Omental fat pad (tissue), 4 donors: Measurements from ENCODE around the gene RBP5. TPM values are rescaled to one million over a fixed set of nuclear protein-coding genes. Genes with fewer than 3 reads are reported as not detected.

Source experiments
- ATAC-seq: fragments of 150-250 bp; one replicate; pipeline ENCODE4 v1.9.1; 2016; ENCODE audit warnings: mild to moderate bottlenecking, moderate library complexity; ENCODE audit not compliant: low FRiP score
- DNase-seq: peaks from one replicate; pipeline ENCODE4 v3.0.0-alpha.2; 2019; ENCODE audit warnings: low spot score
- total RNA-seq, 4 donors: library from RNA; depleted of rRNA; stranded (reverse); fragments of >200 nt; gene quantifications; one replicate each; pipeline ENCODE4 v1.1.0, GENCODE V29; 2016
- TF ChIP-seq, protein P1 (sequence below), 3 donors: fragments of 450-650 bp; IDR thresholded peaks; one replicate each; pipeline ENCODE4 v1.5.1; 2016 to 2017; ENCODE audit warnings: antibody characterized with exemption in 3 of 3, mild to moderate bottlenecking in 3 of 3, moderate library complexity in 2 of 3

Gene RBP5
- total RNA-seq, 4 donors from 2014 or later = 1.0 to 3.0 (median 1.9) TPM

DNA sequence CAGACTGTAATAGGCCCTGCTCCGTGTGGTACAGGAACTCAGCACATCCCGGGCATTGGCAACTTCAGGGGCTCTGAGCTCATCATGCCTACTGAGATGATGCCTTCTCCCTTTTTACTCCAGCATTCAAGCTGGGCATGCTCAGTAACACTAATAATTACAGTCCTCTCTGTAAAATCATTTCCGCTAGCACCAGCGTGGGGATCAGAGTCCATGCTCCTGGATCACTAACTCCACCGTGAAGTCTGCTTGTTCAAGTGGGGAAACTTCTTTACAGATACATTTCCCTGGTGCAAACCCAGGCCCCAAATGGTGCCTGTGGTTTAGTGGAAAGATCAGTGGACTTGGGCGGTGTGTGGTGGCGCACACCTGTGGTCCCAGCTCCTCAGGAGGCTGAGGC lies 18.2 kb upstream of the RBP5 start:
- DNase-seq (no peak), ATAC-seq (no peak)
- TF ChIP-seq, protein P1, sequence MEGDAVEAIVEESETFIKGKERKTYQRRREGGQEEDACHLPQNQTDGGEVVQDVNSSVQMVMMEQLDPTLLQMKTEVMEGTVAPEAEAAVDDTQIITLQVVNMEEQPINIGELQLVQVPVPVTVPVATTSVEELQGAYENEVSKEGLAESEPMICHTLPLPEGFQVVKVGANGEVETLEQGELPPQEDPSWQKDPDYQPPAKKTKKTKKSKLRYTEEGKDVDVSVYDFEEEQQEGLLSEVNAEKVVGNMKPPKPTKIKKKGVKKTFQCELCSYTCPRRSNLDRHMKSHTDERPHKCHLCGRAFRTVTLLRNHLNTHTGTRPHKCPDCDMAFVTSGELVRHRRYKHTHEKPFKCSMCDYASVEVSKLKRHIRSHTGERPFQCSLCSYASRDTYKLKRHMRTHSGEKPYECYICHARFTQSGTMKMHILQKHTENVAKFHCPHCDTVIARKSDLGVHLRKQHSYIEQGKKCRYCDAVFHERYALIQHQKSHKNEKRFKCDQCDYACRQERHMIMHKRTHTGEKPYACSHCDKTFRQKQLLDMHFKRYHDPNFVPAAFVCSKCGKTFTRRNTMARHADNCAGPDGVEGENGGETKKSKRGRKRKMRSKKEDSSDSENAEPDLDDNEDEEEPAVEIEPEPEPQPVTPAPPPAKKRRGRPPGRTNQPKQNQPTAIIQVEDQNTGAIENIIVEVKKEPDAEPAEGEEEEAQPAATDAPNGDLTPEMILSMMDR (IDR thresholded peaks at IDR 0.05) = no peak

DNA sequence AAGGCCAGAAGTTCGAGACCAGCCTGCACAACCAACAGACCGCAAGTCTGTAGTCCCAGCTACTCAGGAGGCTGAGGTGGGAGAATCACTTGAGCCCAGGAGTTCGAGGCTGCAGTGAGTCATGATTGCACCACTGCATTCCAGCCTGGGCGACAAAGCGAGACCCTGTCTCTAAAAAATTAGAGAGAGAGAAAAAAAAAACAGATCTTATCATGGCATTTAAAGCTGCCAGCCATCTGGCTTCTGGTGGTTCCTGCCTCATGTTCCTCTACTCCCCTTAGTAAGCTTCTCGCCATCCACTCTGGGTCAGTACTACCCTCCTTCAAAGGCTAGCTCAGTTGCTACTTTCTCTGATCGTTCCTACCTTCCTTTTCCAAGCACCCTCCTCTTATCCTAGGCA lies 17.5 kb upstream of the RBP5 start:
- ATAC-seq (no peak), DNase-seq (peak; percentile 18)
- TF ChIP-seq, protein P1 (IDR thresholded peaks at IDR 0.05) = no peak

DNA sequence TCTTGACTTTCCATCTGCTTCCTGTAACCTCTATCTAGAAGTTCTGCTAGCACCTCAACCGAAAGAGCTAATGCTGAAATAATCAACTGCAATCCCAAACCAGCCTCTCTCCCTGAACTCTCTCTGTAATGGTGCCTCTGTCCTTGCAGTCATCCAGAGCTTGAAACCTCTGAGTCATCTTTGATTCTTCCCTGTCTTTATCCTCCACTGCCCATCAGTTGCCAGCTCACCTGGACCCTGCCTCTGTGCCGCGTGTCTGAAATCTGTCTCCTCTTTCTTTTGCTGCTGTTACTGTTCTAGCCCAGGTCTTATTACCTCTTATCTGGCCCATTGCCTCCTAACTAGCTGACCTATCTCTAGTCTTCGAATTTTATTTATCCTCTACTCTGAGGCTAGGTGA lies 17.0 kb upstream of the RBP5 start:
- no peak for ATAC-seq

DNA sequence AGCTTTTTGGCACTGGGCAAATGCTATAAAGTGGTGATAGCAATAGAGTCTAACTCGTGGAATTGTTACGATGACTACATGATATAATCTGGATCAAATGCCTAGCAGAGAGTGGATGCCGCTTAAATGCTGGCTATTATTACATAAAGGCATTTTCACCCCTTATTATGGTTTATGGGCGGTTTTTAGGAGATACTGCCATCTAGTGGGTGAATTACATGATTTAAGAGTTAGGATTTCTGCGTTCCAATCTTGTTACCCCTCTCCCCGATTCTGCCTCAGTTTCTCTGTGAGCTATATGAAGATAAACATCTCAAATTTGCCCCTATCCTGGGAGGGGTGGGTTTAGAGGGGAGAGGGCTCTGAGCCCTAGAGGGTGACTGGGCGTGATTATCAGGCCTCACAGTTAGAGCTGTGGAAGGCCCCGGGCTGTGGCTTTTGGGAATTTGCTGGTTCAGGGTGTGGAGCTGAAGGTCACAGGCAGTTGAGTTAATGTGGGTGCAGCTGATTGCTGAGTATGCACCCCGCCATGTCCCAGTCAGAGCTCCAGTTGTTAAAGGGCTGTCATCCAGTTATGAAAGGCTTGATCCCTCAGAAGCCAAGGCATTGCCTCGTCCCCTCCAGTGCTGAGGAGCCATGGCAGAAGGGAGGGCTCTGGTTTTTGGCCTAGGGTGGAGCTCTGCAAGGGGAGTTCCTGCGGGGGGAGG lies 15.9 kb upstream of the RBP5 start:
- TF ChIP-seq, protein P1 (IDR thresholded peaks at IDR 0.05) = no peak
- peak; percentile 45 for ATAC-seq
- DNase-seq = no peak

More for the DNA sequence above, 17.0 kb upstream of the RBP5 start:
- TF ChIP-seq, protein P1 (IDR thresholded peaks at IDR 0.05) = no peak
- DNase-seq = no peak

DNA sequence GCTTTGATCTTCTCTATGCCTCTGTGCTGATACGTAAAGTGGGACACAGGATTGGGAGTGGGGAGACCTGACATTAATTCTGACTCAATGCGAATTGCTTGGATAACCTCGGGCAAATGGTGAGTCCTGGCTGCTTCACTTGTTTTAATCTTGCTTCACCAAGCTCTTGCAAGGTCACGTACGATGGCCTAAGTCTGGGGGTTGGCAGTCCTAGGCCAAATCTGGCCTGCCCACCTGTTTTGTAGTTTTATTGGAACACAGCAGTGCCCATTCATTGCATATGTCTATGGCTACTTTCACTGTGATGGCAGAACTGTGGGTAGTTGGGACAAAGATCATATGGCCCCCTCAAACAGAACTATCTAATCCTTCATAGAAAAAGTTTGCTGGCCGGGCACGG lies 14.9 kb upstream of the RBP5 start:
- TF ChIP-seq, protein P1 (IDR thresholded peaks at IDR 0.05) = no peak
- DNase-seq (no peak), ATAC-seq (no peak)

DNA sequence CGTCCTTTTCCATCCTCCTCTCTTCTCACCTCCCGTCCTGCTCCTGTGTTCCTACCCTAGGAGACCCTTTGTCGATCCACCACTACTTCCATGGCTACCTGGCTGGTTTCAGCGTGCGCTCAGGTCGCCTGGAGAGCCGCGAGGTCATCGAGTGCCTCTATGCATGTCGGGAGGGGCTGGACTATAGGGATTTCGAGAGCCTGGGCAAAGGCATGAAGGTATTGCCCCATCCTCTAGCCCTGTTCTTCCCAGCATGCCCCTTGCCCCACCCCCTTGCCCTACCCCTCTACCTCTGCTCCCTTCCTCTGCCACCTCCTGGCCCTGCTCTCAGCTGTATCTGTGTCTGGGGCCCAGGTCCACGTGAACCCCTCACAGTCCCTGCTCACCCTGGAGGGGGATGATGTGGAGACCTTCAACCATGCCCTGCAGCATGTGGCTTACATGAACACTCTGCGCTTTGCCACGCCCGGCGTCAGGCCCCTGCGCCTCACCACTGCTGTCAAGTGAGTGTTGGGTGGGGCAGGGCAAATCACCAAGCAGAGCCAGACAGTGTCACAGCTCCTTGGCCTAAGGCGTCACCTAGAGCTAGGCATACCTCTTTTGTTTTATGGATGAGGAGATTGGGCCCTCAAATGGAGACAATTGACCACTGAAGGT lies 14.2 kb upstream of the RBP5 start:
- DNase-seq (no peak), ATAC-seq (no peak)
- TF ChIP-seq, protein P1 (IDR thresholded peaks at IDR 0.05) = no peak
